Retinal pigment epithelial cell (primary cell): ENCODE measurements around the gene EFCAB8.
A peak's percentile ranks its signal among the peaks of the same experiment; 100 is the strongest.

Experiments
- DNase-seq: peaks from one replicate; pipeline ENCODE4 v3.0.0-alpha.2; 2010; ENCODE audit warnings: low read depth
- H3K4me3 ChIP-seq: 2 replicates; pipeline ENCODE4 v1.5.1; 2011; ENCODE audit warnings: mild to moderate bottlenecking, low read length, control low read depth, moderate library complexity
- TF ChIP-seq, protein P1 (sequence below): conservative IDR thresholded peaks from 2 replicates; pipeline ENCODE4 v1.5.1; 2011; ENCODE audit warnings: low read depth, low read length, control low read depth, inconsistent platforms

EFCAB8 gene

DNA sequence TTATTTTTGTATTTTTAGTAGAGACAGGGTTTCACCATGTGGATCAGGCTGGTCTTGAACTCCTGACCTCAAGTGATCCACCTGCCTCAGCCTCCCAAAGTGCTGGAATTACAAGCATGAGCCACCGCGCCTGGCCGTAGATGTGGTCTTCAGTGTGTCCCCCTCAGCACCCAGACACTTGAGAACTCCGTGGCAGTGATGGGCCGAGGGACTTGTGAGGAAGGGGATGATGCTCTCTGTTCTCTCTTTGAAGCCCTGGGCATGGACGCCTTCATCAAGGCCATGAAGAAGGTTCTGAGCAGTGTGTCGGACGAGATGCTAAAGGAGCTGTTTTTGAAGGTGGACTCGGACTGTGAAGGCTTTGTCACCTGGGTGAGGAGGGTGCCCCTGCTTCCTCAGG is 16.9 kb downstream of the EFCAB8 start:
- no peak for DNase-seq
- TF ChIP-seq, protein P1, sequence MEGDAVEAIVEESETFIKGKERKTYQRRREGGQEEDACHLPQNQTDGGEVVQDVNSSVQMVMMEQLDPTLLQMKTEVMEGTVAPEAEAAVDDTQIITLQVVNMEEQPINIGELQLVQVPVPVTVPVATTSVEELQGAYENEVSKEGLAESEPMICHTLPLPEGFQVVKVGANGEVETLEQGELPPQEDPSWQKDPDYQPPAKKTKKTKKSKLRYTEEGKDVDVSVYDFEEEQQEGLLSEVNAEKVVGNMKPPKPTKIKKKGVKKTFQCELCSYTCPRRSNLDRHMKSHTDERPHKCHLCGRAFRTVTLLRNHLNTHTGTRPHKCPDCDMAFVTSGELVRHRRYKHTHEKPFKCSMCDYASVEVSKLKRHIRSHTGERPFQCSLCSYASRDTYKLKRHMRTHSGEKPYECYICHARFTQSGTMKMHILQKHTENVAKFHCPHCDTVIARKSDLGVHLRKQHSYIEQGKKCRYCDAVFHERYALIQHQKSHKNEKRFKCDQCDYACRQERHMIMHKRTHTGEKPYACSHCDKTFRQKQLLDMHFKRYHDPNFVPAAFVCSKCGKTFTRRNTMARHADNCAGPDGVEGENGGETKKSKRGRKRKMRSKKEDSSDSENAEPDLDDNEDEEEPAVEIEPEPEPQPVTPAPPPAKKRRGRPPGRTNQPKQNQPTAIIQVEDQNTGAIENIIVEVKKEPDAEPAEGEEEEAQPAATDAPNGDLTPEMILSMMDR, result no peak
- H3K4me3 ChIP-seq, result no peak overlapping the region

GRCh38 chr20:32877507-32877906 is 18.8 kb downstream of the EFCAB8 start:
- DNase-seq, result peak; percentile 39
- H3K4me3 ChIP-seq, result no peak overlapping the region
- TF ChIP-seq, protein P1, result no peak

GRCh38 chr20:32878820-32879219 is 20.1 kb downstream of the EFCAB8 start:
- DNase-seq, result no peak
- TF ChIP-seq, protein P1, result no peak
- H3K4me3 ChIP-seq, result no peak overlapping the region

- TF ChIP-seq, protein P1, result no peak
- DNase-seq, result no peak
- H3K4me3 ChIP-seq, result no peak overlapping the region
Measured at GRCh38 chr20:32879538-32879937, 20.8 kb downstream of the EFCAB8 start.

GRCh38 chr20:32880635-32881034 is 21.9 kb downstream of the EFCAB8 start:
- TF ChIP-seq, protein P1, result no peak
- no peak for DNase-seq
- H3K4me3 ChIP-seq, result no peak overlapping the region

DNA sequence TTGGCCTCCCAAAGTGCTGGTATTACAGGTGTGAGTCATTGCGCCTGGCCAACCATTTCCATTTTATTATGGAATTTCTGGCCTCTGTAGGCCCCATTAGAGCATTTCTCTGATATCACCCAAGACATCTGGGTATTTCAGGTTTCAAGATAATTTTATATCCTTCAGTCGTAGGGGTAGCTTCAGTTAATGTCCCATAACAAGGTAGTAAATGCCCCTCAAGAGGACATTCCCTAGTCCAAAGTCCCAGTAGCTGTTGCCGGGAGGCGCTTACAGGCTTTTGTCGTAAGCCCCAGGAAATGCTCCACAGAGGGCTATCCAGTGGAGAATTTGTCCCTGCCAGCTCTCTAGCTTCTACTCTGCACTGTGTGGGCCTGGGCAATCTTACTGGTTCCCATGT is 24.4 kb downstream of the EFCAB8 start:
- DNase-seq, result no peak
- TF ChIP-seq, protein P1, result no peak
- H3K4me3 ChIP-seq, result no peak overlapping the region

GRCh38 chr20:32885185-32885584 is 26.5 kb downstream of the EFCAB8 start:
- DNase-seq, result no peak
- H3K4me3 ChIP-seq, result no peak overlapping the region
- TF ChIP-seq, protein P1, result no peak
